Endothelial cell (in vitro differentiated cells): ENCODE data around the gene GSC2. TPM values are rescaled to one million over a fixed set of nuclear protein-coding genes. Genes with fewer than 3 reads are reported as not detected.
A peak's percentile ranks its signal among the peaks of the same experiment; 100 is the strongest.

Experiments used
- DNase-seq: peaks from one replicate; pipeline ENCODE4 v3.0.0; 2021; ENCODE audit warnings: low spot score
- H3K27ac Mint-ChIP-seq: one replicate; pipeline ENCODE4 v1.8.0; 2021; ENCODE audit warnings: mixed read lengths, inconsistent platforms; ENCODE audit not compliant: unreplicated experiment
- H3K27me3 Mint-ChIP-seq: one replicate; pipeline ENCODE4 v1.8.0; 2021; ENCODE audit warnings: mild to moderate bottlenecking, moderate library complexity, mixed read lengths, inconsistent platforms; ENCODE audit not compliant: unreplicated experiment
- H3K36me3 Mint-ChIP-seq: one replicate; pipeline ENCODE4 v1.8.0; 2021; ENCODE audit warnings: mild to moderate bottlenecking, low read depth, mixed read lengths, inconsistent platforms; ENCODE audit not compliant: unreplicated experiment
- H3K4me1 Mint-ChIP-seq: one replicate; pipeline ENCODE4 v1.8.0; 2021; ENCODE audit warnings: mild to moderate bottlenecking, mixed read lengths, inconsistent platforms; ENCODE audit not compliant: unreplicated experiment
- H3K4me3 Mint-ChIP-seq: one replicate; pipeline ENCODE4 v1.8.0; 2021; ENCODE audit warnings: mild to moderate bottlenecking, mixed read lengths, inconsistent platforms; ENCODE audit not compliant: unreplicated experiment
- H3K9me3 Mint-ChIP-seq: one replicate; pipeline ENCODE4 v1.8.0; 2021; ENCODE audit warnings: mixed read lengths, inconsistent platforms; ENCODE audit not compliant: unreplicated experiment
- CTCF ChIP-seq: fragments of 200-600 bp; sonication (generic); IDR thresholded peaks from one replicate; pipeline ENCODE4 v1.5.0; 2021; ENCODE audit warnings: antibody characterized with exemption; ENCODE audit not compliant: unreplicated experiment
- total RNA-seq: library from RNA; stranded (reverse); fragmentation: NEBNext Ultra II Directional; extraction: Animal tissue kit (Norgen Biotek cat#: 25700); gene quantifications from one replicate; pipeline ENCODE4 v1.2.1, GENCODE V29; 2021; ENCODE audit not compliant: unreplicated experiment

GSC2 gene
- total RNA-seq, 1 donor from 2014 or later, result not detected

GRCh38 chr22:19109198-19110063, 40.7 kb downstream of the GSC2 start:
- no peak overlapping the region for H3K4me3 Mint-ChIP-seq
- H3K4me1 Mint-ChIP-seq, result peaks cover 15% of the 10 kb centered on the region
- no peaks in the 10 kb centered on the region for H3K27me3 Mint-ChIP-seq
- DNase-seq, result no peak
- H3K36me3 Mint-ChIP-seq, result no peaks in the 10 kb centered on the region
- H3K9me3 Mint-ChIP-seq, result no peaks in the 10 kb centered on the region
- TF ChIP-seq CTCF, result no peak
- peak overlapping the region; percentile 43 for H3K27ac Mint-ChIP-seq

- H3K36me3 Mint-ChIP-seq, result no peaks in the 10 kb centered on the region
- peaks cover 15% of the 10 kb centered on the region for H3K4me1 Mint-ChIP-seq
- peak overlapping the region; percentile 37 for H3K27ac Mint-ChIP-seq
- no peaks in the 10 kb centered on the region for H3K9me3 Mint-ChIP-seq
- no peak for TF ChIP-seq CTCF
- no peak for DNase-seq
- H3K27me3 Mint-ChIP-seq, result no peaks in the 10 kb centered on the region
- no peak overlapping the region for H3K4me3 Mint-ChIP-seq
These were observed 41.3 kb downstream of the GSC2 start for GRCh38 chr22:19108807-19109197.

- no peaks in the 10 kb centered on the region for H3K36me3 Mint-ChIP-seq
- no peak overlapping the region for H3K4me3 Mint-ChIP-seq
- H3K4me1 Mint-ChIP-seq, result peaks cover 15% of the 10 kb centered on the region
These were observed 42.4 kb downstream of the GSC2 start for GRCh38 chr22:19107730-19108074.

GRCh38 chr22:19106886-19107729, 43.0 kb downstream of the GSC2 start:
- H3K4me1 Mint-ChIP-seq, result peaks cover 15% of the 10 kb centered on the region
- DNase-seq, result no peak
- H3K27ac Mint-ChIP-seq, result no peak overlapping the region
- no peaks in the 10 kb centered on the region for H3K36me3 Mint-ChIP-seq
- H3K4me3 Mint-ChIP-seq, result no peak overlapping the region
- no peaks in the 10 kb centered on the region for H3K9me3 Mint-ChIP-seq
- no peak for TF ChIP-seq CTCF
- no peaks in the 10 kb centered on the region for H3K27me3 Mint-ChIP-seq

More at GRCh38 chr22:19107730-19108074, 42.4 kb downstream of the GSC2 start:
- no peak for TF ChIP-seq CTCF
- Mint-ChIP-seq H3K9me3 (no peaks in the 10 kb centered on the region), H3K27ac (no peak overlapping the region), H3K27me3 (no peaks in the 10 kb centered on the region)
- DNase-seq, result no peak
